K562 (cell line): ENCODE measurements around the gene PLPP6. TPM values are rescaled to one million over a fixed set of nuclear protein-coding genes. Genes with fewer than 3 reads are reported as not detected.

Experiments
- ATAC-seq: fragments of 200-7000 bp; cut with Tn5 transposase; 3 replicates; pipeline ENCODE4 v1.9.1; 2020; ENCODE audit warnings: moderate library complexity
- BruUV-seq: library from RNA; stranded (reverse); fragments of 400-500 nt; replicated peaks from 2 replicates; lab custom pipeline; 2021; lab: Mats Ljungman, UMichigan
- CTCF ChIA-PET: fragments of 300-600 bp; formaldehyde crosslinking; extraction: SDS; loops from one replicate; lab custom pipeline; 2021; ENCODE audit warnings: low intra/inter-chr PET ratio; lab: Yijun Ruan, JAX
- POLR2A ChIA-PET: fragments of 300-600, 350-650 bp; sonication (Branson Sonifier 250); formaldehyde crosslinking; extraction: SDS; loops from one replicate; lab custom pipeline; 2021; ENCODE audit warnings: antibody characterized with exemption, inconsistent platforms; lab: Yijun Ruan, JAX
- DNase-seq, 4 experiments: peaks; one replicate each; pipeline versions ENCODE4 v3.0.0 to v3.0.0-alpha.2; 2011 to 2018; ENCODE audit warnings: low spot score in 3 of 4, mixed read lengths in 3 of 4; ENCODE audit errors: extremely low read depth in 1 of 4
- FAIRE-seq: peaks from 2 replicates; lab custom pipeline; 2011; peaks lifted over from hg19 to GRCh38; lab: Jason Lieb, UNC
- H2AFZ ChIP-seq: 2 replicates; pipeline ENCODE4 v1.6.0; 2011; ENCODE audit warnings: low read depth, low read length, control low read depth, inconsistent platforms
- H3K27ac ChIP-seq: fragments of 200-600 bp; 3 replicates; pipeline ENCODE4 v1.8.0; 2011; ENCODE audit warnings: low read depth, mild to moderate bottlenecking, control low read depth, inconsistent platforms, low read length, moderate library complexity, mixed read lengths; ENCODE audit errors: extremely low read depth
- H3K27me3 ChIP-seq, 2 experiments: fragments of 300-600 bp in 1 of 2; 2 replicates in 1 of 2; 3 replicates in 1 of 2; pipeline versions ENCODE4 v1.6.0 to v1.8.0; 2011; ENCODE audit warnings: inconsistent platforms in 2 of 2, low read length in 2 of 2, mild to moderate bottlenecking in 1 of 2, mixed read lengths in 1 of 2, moderate library complexity in 1 of 2; ENCODE audit not compliant: control insufficient read depth in 2 of 2, insufficient read depth in 2 of 2
- H3K36me3 ChIP-seq: fragments of 300-600 bp; 3 replicates; pipeline ENCODE4 v1.8.0; 2011; ENCODE audit warnings: mild to moderate bottlenecking, low read length, inconsistent platforms; ENCODE audit not compliant: control insufficient read depth, insufficient read depth
- H3K4me1 ChIP-seq, 2 experiments: fragments of 200-600 bp in 1 of 2; replicated peaks in 1 of 2; 2 replicates in 1 of 2; 3 replicates in 1 of 2; pipeline versions ENCODE4 v1.5.1 to v1.8.0; 2011; ENCODE audit warnings: inconsistent platforms in 2 of 2, low read length in 2 of 2, mild to moderate bottlenecking in 1 of 2, mixed read lengths in 1 of 2, moderate library complexity in 1 of 2; ENCODE audit not compliant: control insufficient read depth in 2 of 2, insufficient read depth in 2 of 2
- H3K4me2 ChIP-seq: 2 replicates; pipeline ENCODE4 v1.6.1; 2011; ENCODE audit warnings: low read length, control low read depth, inconsistent platforms, mixed read lengths; ENCODE audit not compliant: insufficient read depth
- H3K4me3 ChIP-seq: fragments of 200-600 bp; sonication (generic), shearing (Covaris generic); 2 replicates; pipeline ENCODE4 v1.5.1; 2016; ENCODE audit warnings: control low read depth, inconsistent platforms
- H3K79me2 ChIP-seq: fragments of 200-600 bp; 3 replicates; pipeline ENCODE4 v1.8.0; 2011; ENCODE audit warnings: low read length, inconsistent platforms; ENCODE audit not compliant: control insufficient read depth, insufficient read depth
- H3K9ac ChIP-seq, 2 experiments: 2 replicates each; pipeline versions ENCODE4 v1.6.0 to v1.6.1; 2011; ENCODE audit warnings: low read depth in 2 of 2, low read length in 2 of 2, control low read depth in 1 of 2, inconsistent platforms in 1 of 2, mild to moderate bottlenecking in 1 of 2, mixed read lengths in 1 of 2; ENCODE audit not compliant: insufficient read depth in 1 of 2
- H3K9me1 ChIP-seq: one replicate; pipeline ENCODE4 v1.6.0; 2011; ENCODE audit warnings: inconsistent platforms, mild to moderate bottlenecking, low read length, moderate library complexity; ENCODE audit not compliant: control insufficient read depth, insufficient read depth
- H3K9me3 ChIP-seq: replicated peaks from 2 replicates; pipeline ENCODE4 v1.5.1; 2011; ENCODE audit warnings: low read depth, low read length, inconsistent platforms; ENCODE audit not compliant: control insufficient read depth, insufficient read depth
- H4K20me1 ChIP-seq: replicated peaks from 2 replicates; pipeline ENCODE4 v1.6.1; 2011; ENCODE audit warnings: low read length, inconsistent platforms, mixed read lengths; ENCODE audit not compliant: control insufficient read depth, insufficient read depth
- CXXC5 ChIP-seq: fragments of 250-450 bp; sonication (Bioruptor Pico); IDR thresholded peaks from 2 replicates; pipeline ENCODE4 v1.8.0; 2022; ENCODE audit warnings: inconsistent platforms, mild to moderate bottlenecking, moderate library complexity
- DMBX1 ChIP-seq: fragments of 250-450 bp; sonication (Bioruptor Pico); IDR thresholded peaks from 2 replicates; pipeline ENCODE4 v1.8.0; 2022; ENCODE audit warnings: inconsistent platforms, mild to moderate bottlenecking, moderate library complexity, borderline replicate concordance
- EP400 ChIP-seq: fragments of 450-650 bp; IDR thresholded peaks from 2 replicates; pipeline ENCODE4 v1.6.1; 2017; ENCODE audit warnings: antibody characterized with exemption, mild to moderate bottlenecking, moderate library complexity
- FOXP1 ChIP-seq: sonication (generic); formaldehyde crosslinking; IDR thresholded peaks from 2 replicates; pipeline ENCODE4 v1.8.0; 2022; ENCODE audit warnings: mild to moderate bottlenecking, missing genetic modification reagents
- MTA3 ChIP-seq: fragments of 450-650 bp; formaldehyde crosslinking; IDR thresholded peaks from 2 replicates; pipeline ENCODE4 v1.6.1; 2017; ENCODE audit warnings: mild to moderate bottlenecking, borderline replicate concordance
- NCOA6 ChIP-seq: fragments of 450-650 bp; IDR thresholded peaks from 2 replicates; pipeline ENCODE4 v1.6.1; 2017; ENCODE audit warnings: mild to moderate bottlenecking
- NEUROD1 ChIP-seq: fragments of 150-350 bp; IDR thresholded peaks from 2 replicates; pipeline ENCODE4 v1.6.1; 2014; ENCODE audit warnings: borderline replicate concordance, low read length, low read depth; ENCODE audit not compliant: partially characterized antibody
- SAP30 ChIP-seq: fragments of 200-600 bp; sonication (generic); IDR thresholded peaks from 2 replicates; pipeline ENCODE4 v1.6.1; 2012; ENCODE audit warnings: borderline replicate concordance, low read depth, mild to moderate bottlenecking, moderate library complexity, low read length, control low read depth, inconsistent platforms; ENCODE audit not compliant: insufficient read depth, poor library complexity, severe bottlenecking
- XRCC5 ChIP-seq: fragments of 200-400 bp; formaldehyde crosslinking; IDR thresholded peaks from 2 replicates; pipeline ENCODE4 v1.6.1; 2017; ENCODE audit warnings: low read depth, mild to moderate bottlenecking, low read length
- WGBS: fragments of 100-300 bp; shearing (Covaris generic); methylation state at CpG from one replicate; pipeline ENCODE4 v1.1.6; 2016; ENCODE audit warnings: low coverage, mixed read lengths; ENCODE audit not compliant: insufficient coverage; ENCODE audit errors: missing lambda C conversion rate; 5-methylcytosine and 5-hydroxymethylcytosine counted together
- in situ Hi-C: fragments of 300-500 bp; cut with MboI; formaldehyde crosslinking; loops from 4 replicates; pipeline ENCODE4 v1.15.0; 2018; ENCODE audit warnings: inconsistent platforms, mixed read lengths
- intact Hi-C: fragments of 100-400 bp; cut with micrococcal nuclease; formaldehyde crosslinking; loops from 2 replicates; pipeline ENCODE4 v1.14.2; 2022
- polyA plus RNA-seq, 8 experiments: library from polyadenylated mRNA; depleted of rRNA in 4 of 8; stranded (reverse) in 5 of 8; unstranded in 3 of 8; fragments of >200 nt; fragmentation: Nextera tagmentation in 2 of 8; fragmentation: Illumina TruSeq in 1 of 8; extraction: Ambion mirVana in 2 of 8; extraction: Trizol in 1 of 8; gene quantifications; 2 replicates each; pipeline versions ENCODE4 v1.2.1 to v1.2.3, GENCODE V29; 2011 to 2014; ENCODE audit warnings: inconsistent platforms in 1 of 8, missing spikeins in 1 of 8
- total RNA-seq, 7 experiments: library from RNA; depleted of rRNA in 6 of 7; stranded (reverse); fragments of >200 nt in 6 of 7; fragmentation: Illumina TruSeq in 2 of 7; extraction: Trizol in 2 of 7; gene quantifications; 2 replicates each; pipeline versions ENCODE4 v1.2.1 to v1.2.3, GENCODE V29; 2011 to 2021; ENCODE audit warnings: low replicate concordance in 1 of 7
- TF ChIP-seq, protein P1 (sequence below): IDR thresholded peaks from 2 replicates; pipeline ENCODE4 v1.6.1; 2011; ENCODE audit not compliant: insufficient read length; ENCODE audit errors: extremely low read depth
- TF ChIP-seq, protein P2 (sequence below): fragments of 450-650 bp; IDR thresholded peaks from 2 replicates; pipeline ENCODE4 v1.6.1; 2016; ENCODE audit warnings: mild to moderate bottlenecking, moderate library complexity

PLPP6 gene
- total and polyA plus RNA-seq, 9 of the 15 experiments (the other 6 are each of a cell fraction or from before 2014, with no cell fraction given) = 1.9 to 8.9 (median 5.6) TPM

DNA sequence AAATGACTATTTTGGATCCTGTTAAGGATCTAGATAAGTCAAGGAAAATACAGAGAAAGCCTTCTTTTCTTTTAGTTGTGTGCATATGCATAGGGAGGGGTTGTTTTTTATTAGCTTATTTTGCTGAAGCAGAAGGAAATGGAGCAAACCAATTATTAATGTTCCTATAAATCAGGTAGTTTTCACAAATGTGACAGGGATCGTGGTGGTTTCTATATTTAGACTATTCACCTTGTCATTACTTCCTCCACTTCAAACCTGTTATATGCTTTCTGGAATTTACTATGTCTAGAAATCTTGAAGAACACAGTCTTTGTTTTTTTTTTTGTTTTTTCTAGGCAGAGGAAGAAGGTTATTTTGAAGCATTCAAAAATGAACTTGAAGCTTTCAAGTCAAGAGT lies 39.4 kb downstream of the PLPP6 start:
- WGBS = 60% methylated on average over 1 of the region's 1 CpG
- intact Hi-C loops = no loop called here
- H3K27me3 ChIP-seq = no peaks in the 10 kb centered on the region
- peaks cover 4% of the 10 kb centered on the region in 2 experiments; a peak in 1 of 5 replicates for H3K4me1 ChIP-seq
- POLR2A ChIA-PET = no interaction called here
- no peak for DNase-seq
- no peak overlapping the region for H3K4me3 ChIP-seq
- ATAC-seq = no peak
- no TSS peak for BruUV-seq
- no peaks in the 10 kb centered on the region for H4K20me1 ChIP-seq
- in situ Hi-C loops = no loop called here
- H2AFZ ChIP-seq = no peak overlapping the region
- H3K79me2 ChIP-seq = no peaks in the 10 kb centered on the region
- CTCF ChIA-PET = no interaction called here
- no peak overlapping the region for H3K27ac ChIP-seq
- H3K9me3 ChIP-seq = no peaks in the 10 kb centered on the region
- H3K36me3 ChIP-seq = peaks cover 73% of the 10 kb centered on the region
- H3K9ac ChIP-seq = no peak overlapping the region
- no peak for FAIRE-seq
- no peaks in the 10 kb centered on the region for H3K9me1 ChIP-seq
- H3K4me2 ChIP-seq = no peak overlapping the region
- TF ChIP-seq, protein P1, sequence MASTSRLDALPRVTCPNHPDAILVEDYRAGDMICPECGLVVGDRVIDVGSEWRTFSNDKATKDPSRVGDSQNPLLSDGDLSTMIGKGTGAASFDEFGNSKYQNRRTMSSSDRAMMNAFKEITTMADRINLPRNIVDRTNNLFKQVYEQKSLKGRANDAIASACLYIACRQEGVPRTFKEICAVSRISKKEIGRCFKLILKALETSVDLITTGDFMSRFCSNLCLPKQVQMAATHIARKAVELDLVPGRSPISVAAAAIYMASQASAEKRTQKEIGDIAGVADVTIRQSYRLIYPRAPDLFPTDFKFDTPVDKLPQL = no peak
- TF ChIP-seq SAP30 (no peak), NEUROD1 (no peak), MTA3 (no peak), NCOA6 (no peak), XRCC5 (no peak), CXXC5 (no peak), FOXP1 (no peak), DMBX1 (CRISPR knock-in tag) (no peak), EP400 (no peak)
- TF ChIP-seq, protein P2, sequence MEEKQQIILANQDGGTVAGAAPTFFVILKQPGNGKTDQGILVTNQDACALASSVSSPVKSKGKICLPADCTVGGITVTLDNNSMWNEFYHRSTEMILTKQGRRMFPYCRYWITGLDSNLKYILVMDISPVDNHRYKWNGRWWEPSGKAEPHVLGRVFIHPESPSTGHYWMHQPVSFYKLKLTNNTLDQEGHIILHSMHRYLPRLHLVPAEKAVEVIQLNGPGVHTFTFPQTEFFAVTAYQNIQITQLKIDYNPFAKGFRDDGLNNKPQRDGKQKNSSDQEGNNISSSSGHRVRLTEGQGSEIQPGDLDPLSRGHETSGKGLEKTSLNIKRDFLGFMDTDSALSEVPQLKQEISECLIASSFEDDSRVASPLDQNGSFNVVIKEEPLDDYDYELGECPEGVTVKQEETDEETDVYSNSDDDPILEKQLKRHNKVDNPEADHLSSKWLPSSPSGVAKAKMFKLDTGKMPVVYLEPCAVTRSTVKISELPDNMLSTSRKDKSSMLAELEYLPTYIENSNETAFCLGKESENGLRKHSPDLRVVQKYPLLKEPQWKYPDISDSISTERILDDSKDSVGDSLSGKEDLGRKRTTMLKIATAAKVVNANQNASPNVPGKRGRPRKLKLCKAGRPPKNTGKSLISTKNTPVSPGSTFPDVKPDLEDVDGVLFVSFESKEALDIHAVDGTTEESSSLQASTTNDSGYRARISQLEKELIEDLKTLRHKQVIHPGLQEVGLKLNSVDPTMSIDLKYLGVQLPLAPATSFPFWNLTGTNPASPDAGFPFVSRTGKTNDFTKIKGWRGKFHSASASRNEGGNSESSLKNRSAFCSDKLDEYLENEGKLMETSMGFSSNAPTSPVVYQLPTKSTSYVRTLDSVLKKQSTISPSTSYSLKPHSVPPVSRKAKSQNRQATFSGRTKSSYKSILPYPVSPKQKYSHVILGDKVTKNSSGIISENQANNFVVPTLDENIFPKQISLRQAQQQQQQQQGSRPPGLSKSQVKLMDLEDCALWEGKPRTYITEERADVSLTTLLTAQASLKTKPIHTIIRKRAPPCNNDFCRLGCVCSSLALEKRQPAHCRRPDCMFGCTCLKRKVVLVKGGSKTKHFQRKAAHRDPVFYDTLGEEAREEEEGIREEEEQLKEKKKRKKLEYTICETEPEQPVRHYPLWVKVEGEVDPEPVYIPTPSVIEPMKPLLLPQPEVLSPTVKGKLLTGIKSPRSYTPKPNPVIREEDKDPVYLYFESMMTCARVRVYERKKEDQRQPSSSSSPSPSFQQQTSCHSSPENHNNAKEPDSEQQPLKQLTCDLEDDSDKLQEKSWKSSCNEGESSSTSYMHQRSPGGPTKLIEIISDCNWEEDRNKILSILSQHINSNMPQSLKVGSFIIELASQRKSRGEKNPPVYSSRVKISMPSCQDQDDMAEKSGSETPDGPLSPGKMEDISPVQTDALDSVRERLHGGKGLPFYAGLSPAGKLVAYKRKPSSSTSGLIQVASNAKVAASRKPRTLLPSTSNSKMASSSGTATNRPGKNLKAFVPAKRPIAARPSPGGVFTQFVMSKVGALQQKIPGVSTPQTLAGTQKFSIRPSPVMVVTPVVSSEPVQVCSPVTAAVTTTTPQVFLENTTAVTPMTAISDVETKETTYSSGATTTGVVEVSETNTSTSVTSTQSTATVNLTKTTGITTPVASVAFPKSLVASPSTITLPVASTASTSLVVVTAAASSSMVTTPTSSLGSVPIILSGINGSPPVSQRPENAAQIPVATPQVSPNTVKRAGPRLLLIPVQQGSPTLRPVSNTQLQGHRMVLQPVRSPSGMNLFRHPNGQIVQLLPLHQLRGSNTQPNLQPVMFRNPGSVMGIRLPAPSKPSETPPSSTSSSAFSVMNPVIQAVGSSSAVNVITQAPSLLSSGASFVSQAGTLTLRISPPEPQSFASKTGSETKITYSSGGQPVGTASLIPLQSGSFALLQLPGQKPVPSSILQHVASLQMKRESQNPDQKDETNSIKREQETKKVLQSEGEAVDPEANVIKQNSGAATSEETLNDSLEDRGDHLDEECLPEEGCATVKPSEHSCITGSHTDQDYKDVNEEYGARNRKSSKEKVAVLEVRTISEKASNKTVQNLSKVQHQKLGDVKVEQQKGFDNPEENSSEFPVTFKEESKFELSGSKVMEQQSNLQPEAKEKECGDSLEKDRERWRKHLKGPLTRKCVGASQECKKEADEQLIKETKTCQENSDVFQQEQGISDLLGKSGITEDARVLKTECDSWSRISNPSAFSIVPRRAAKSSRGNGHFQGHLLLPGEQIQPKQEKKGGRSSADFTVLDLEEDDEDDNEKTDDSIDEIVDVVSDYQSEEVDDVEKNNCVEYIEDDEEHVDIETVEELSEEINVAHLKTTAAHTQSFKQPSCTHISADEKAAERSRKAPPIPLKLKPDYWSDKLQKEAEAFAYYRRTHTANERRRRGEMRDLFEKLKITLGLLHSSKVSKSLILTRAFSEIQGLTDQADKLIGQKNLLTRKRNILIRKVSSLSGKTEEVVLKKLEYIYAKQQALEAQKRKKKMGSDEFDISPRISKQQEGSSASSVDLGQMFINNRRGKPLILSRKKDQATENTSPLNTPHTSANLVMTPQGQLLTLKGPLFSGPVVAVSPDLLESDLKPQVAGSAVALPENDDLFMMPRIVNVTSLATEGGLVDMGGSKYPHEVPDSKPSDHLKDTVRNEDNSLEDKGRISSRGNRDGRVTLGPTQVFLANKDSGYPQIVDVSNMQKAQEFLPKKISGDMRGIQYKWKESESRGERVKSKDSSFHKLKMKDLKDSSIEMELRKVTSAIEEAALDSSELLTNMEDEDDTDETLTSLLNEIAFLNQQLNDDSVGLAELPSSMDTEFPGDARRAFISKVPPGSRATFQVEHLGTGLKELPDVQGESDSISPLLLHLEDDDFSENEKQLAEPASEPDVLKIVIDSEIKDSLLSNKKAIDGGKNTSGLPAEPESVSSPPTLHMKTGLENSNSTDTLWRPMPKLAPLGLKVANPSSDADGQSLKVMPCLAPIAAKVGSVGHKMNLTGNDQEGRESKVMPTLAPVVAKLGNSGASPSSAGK = no peak
